ENCODE results near the gene AFP.

The AFP gene

GRCh38 chr4:73485596-73485995 is 49.6 kb downstream of the AFP start:
- DNase-seq (ENCODE audit: extremely low read depth, low read depth) = no peak
- no peak for TF ChIP-seq CTCF (IDR thresholded peaks at IDR 0.05; ENCODE audit: low read depth, low read length)

GRCh38 chr4:73486497-73486896 is 50.5 kb downstream of the AFP start:
- TF ChIP-seq CTCF (IDR thresholded peaks at IDR 0.05; ENCODE audit: low read depth, low read length) = no peak
- no peak for DNase-seq (ENCODE audit: extremely low read depth, low read depth)

- no peak for TF ChIP-seq CTCF (IDR thresholded peaks at IDR 0.05; ENCODE audit: low read depth, low read length)
- DNase-seq (ENCODE audit: extremely low read depth, low read depth) = no peak
Observed at GRCh38 chr4:73487233-73487632, 51.2 kb downstream of the AFP start.

- no peak for DNase-seq (ENCODE audit: extremely low read depth, low read depth)
- no peak for TF ChIP-seq CTCF (IDR thresholded peaks at IDR 0.05; ENCODE audit: low read depth, low read length)
Observed at GRCh38 chr4:73499996-73500765, 64.2 kb downstream of the AFP start.

GRCh38 chr4:73501664-73502265 is 65.7 kb downstream of the AFP start:
- DNase-seq (ENCODE audit: extremely low read depth, low read depth) = no peak
- TF ChIP-seq CTCF (IDR thresholded peaks at IDR 0.05; ENCODE audit: low read depth, low read length) = no peak

- no peak for DNase-seq (ENCODE audit: extremely low read depth, low read depth)
- TF ChIP-seq CTCF (IDR thresholded peaks at IDR 0.05; ENCODE audit: low read depth, low read length) = no peak
Observed at GRCh38 chr4:73505567-73505966, 69.5 kb downstream of the AFP start.
